NK-92 (cell line): ENCODE results near the gene PROSER2.

ENCODE experiments used
- DNase-seq: peaks from one replicate; lab custom pipeline; 2025; ENCODE audit not compliant: unreplicated experiment; lab: John Stamatoyannopoulos, UW

The PROSER2 gene

GRCh38 chr10:11823122-11823988, at the start of gene PROSER2:
PROSER2 (plus strand) TSS chr10:11823356; CDS start chr10:11852078, 28,722 bp downstream.
- DNase-seq = no peak

- no peak for DNase-seq
Measured at GRCh38 chr10:11773761-11774441, 49.3 kb upstream of the PROSER2 start.

- DNase-seq = no peak
Measured at GRCh38 chr10:11775412-11775811, 47.7 kb upstream of the PROSER2 start.

GRCh38 chr10:11776080-11776479, 47.1 kb upstream of the PROSER2 start:
- no peak for DNase-seq

- no peak for DNase-seq
Measured at GRCh38 chr10:11781114-11781513, 42.0 kb upstream of the PROSER2 start.

GRCh38 chr10:11782793-11783557, 40.2 kb upstream of the PROSER2 start:
- no peak for DNase-seq

GRCh38 chr10:11783558-11783865, 39.6 kb upstream of the PROSER2 start:
- DNase-seq = no peak

GRCh38 chr10:11787374-11787773, 35.8 kb upstream of the PROSER2 start:
- no peak for DNase-seq

- no peak for DNase-seq
Measured at GRCh38 chr10:11787846-11788245, 35.3 kb upstream of the PROSER2 start.

GRCh38 chr10:11789306-11789705, 33.9 kb upstream of the PROSER2 start:
- DNase-seq = no peak

GRCh38 chr10:11789956-11790355, 33.2 kb upstream of the PROSER2 start:
- no peak for DNase-seq

GRCh38 chr10:11793762-11794479, 29.2 kb upstream of the PROSER2 start:
- no peak for DNase-seq

GRCh38 chr10:11794566-11794965, 28.6 kb upstream of the PROSER2 start:
- no peak for DNase-seq

- DNase-seq = no peak
Measured at GRCh38 chr10:11795101-11795920, 27.8 kb upstream of the PROSER2 start.

GRCh38 chr10:11796474-11796873, 26.7 kb upstream of the PROSER2 start:
- DNase-seq = no peak

- DNase-seq = no peak
Measured at GRCh38 chr10:11797281-11797680, 25.9 kb upstream of the PROSER2 start.

GRCh38 chr10:11797847-11798633, 25.1 kb upstream of the PROSER2 start:
- no peak for DNase-seq

- no peak for DNase-seq
Measured at GRCh38 chr10:11798845-11799735, 24.1 kb upstream of the PROSER2 start.

- no peak for DNase-seq
Measured at GRCh38 chr10:11799736-11800080, 23.4 kb upstream of the PROSER2 start.
